HK-2 (cell line): ENCODE measurements around the gene RYR1.
"Not testable (repeated sequence)": the region's sequence is repeated elsewhere in the genome, so short reads cannot be mapped to it uniquely, and the experiment has no call there.

ENCODE experiments used
- DNase-seq: peaks from one replicate; pipeline ENCODE4 v3.0.0-alpha.2; 2018; ENCODE audit not compliant: unreplicated experiment

Gene RYR1

GRCh38 chr19:38427035-38427677 lies 6.3 kb upstream of the RYR1 start:
- DNase-seq = not testable (repeated sequence)

GRCh38 chr19:38429055-38429810 lies 4.3 kb upstream of the RYR1 start:
- no peak for DNase-seq

- no peak for DNase-seq
Measured at GRCh38 chr19:38429811-38430156, 3.7 kb upstream of the RYR1 start.

GRCh38 chr19:38430931-38431330 lies 2.6 kb upstream of the RYR1 start:
- no peak for DNase-seq

- DNase-seq = no peak
Measured at GRCh38 chr19:38434549-38435051, 1.1 kb downstream of the RYR1 start.

DNA sequence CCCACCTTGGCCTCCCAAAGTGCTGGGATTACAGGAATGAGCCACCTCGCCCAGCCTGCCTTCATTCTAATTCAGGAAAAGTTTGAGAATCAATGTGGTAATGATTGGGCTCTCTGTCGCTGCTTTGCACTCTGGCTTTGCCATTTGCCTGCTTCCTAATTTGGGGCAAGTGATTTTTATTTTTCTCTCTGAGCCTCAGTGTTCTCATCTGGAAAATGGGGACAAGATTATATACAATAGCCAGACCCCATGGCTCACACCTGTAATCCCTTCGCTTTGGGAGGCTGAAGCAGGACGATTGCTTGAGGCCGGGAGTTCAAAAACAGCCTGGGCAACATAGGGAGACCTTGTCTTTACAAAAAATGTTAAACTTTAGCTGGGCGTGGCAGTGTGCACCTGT lies 3.8 kb downstream of the RYR1 start:
- DNase-seq = no peak

DNA sequence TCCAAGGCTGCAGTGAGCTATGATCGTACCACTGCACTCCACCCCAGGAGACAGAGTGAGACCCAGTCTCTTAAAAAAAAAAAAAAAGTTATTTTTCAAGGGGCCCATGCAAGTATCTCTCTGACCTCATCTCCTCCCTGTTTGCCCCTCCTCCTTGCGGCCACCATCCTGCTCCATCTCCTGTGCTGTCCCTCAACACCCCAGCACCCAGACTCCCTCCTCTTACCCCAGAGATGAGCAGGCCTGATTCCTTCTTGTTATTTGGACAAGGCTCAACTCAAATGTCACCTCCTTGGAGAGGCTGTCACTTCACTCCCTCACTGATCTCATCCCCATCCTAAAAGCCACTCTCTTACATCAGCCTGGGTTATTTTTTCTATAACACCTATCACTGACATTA lies 4.4 kb downstream of the RYR1 start:
- no peak for DNase-seq

GRCh38 chr19:38440592-38440991 lies 7.1 kb downstream of the RYR1 start:
- no peak for DNase-seq

DNA sequence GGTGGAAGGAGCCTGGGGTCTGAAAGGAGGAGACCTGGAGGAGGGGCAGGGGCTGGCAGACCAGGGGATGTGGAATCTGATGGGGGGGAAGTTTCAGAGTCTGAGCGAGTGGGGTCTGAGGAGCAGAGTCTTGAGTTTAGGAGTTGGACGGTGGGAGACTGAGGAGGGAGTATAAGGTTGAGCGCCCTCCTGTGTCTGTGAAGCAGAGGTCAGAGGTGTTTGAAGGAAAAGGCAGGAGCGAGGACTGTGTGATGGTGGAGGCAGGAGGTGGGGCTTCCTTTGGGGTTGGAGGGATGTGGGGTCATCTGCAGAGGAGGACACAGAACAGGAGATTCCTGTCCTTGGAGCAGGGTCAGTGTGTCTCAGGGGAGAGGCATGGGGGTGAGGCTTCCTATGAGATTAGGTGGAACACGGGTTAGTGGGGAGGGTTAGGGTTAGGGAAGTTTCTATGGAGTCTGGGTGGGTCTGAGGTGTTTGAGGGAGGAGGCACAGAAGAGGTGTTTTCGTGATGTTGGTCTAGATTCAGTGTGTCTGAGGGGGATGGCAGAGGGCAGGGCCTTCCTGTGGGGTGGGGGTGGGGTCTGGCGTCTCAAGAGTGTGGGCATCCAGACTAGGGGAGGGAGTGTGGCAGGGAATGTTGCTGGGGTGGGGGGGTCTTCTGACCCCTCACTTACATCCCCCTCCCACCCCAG lies 8.3 kb downstream of the RYR1 start:
- no peak for DNase-seq

GRCh38 chr19:38442736-38443135 lies 9.2 kb downstream of the RYR1 start:
- DNase-seq = no peak

- DNase-seq = no peak
Measured at GRCh38 chr19:38443458-38443999, 10.0 kb downstream of the RYR1 start.

DNA sequence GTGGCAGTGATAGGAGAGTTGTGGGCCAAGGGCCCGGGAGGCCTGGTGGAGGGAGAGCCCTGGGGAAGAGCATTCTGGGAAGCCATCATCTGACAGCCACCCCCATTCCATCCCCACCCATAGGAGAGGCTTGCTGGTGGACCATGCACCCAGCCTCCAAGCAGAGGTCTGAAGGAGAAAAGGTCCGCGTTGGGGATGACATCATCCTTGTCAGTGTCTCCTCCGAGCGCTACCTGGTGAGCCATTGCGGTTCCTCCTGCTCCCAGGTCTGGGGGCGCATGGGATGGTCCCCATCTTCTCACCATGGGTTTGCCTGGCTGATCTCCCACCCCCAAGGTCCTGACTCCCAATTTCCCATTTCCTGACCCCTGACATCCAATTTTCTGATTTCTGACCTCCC lies 10.5 kb downstream of the RYR1 start:
- DNase-seq = no peak

DNA sequence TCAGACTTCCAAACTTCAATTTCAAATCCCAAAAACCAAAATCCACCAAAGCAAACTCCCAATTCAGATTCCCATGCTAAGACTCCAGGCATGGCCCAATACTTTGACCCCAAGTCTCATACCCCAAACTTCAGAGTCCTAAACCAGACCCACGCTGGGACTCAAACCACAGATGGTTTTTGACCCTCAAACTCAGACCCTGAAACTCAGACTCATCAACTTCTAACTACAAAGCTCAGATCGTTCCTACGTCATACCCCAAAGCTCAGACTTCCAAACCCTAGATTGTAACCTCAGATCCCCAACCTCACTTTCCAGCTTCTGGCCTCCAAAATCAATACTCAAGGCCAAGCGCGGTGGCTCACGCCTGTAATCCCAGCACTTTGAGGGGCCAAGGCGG lies 11.9 kb downstream of the RYR1 start:
- DNase-seq = no peak

GRCh38 chr19:38448225-38448624 lies 14.7 kb downstream of the RYR1 start:
- no peak for DNase-seq

DNA sequence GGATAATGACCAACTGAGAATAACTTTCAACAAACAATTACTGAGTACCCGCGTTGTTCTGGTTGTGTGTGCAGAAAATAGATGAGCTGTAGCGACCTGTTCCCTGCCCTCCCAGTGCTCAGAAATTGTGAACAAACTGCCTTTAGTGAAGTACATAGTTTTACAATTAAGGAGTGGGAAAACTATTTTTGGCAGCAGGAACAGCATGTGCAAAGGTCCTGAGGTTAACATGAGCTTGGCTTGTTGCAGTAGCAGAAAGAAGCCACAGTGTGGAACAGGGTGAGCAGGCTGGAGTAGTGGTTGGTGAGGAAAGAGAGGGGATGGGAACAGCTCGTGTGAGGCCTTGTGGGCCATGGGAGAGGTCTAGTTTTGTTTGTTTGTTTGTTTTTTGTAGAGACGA lies 16.0 kb downstream of the RYR1 start:
- no peak for DNase-seq

GRCh38 chr19:38451036-38451435 lies 17.5 kb downstream of the RYR1 start:
- DNase-seq = no peak

- DNase-seq = no peak
Measured at GRCh38 chr19:38451629-38452028, 18.1 kb downstream of the RYR1 start.

GRCh38 chr19:38452430-38453366 lies 19.2 kb downstream of the RYR1 start:
- no peak for DNase-seq

- no peak for DNase-seq
Measured at GRCh38 chr19:38453596-38453995, 20.1 kb downstream of the RYR1 start.

GRCh38 chr19:38455031-38455430 lies 21.5 kb downstream of the RYR1 start:
- no peak for DNase-seq

DNA sequence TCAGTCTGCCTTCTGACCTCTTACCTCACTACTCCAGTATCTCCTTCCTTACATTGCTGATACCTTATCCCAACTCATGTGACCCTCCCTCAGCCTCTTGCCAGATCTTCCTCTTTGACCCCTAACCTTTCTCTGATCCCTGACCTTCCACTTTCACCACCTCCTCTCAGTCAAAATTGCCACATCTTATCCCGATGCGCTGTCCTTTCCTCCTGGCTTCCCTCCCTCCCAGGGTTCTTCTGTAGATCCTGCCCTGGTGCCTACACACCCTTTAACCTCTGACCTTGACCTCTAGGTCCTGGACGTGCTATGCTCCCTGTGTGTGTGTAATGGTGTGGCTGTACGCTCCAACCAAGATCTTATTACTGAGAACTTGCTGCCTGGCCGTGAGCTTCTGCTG lies 23.7 kb downstream of the RYR1 start:
- no peak for DNase-seq
